HL-60 (cell line): ENCODE measurements around the gene PRKAB1.

Experiments
- CTCF ChIP-seq: IDR thresholded peaks from one replicate; pipeline ENCODE4 v1.5.1; 2011; ENCODE audit warnings: low read length, control low read depth, inconsistent platforms; ENCODE audit not compliant: insufficient read depth
- GABPA ChIP-seq: IDR thresholded peaks from 2 replicates; pipeline ENCODE4 v1.6.1; 2012; ENCODE audit warnings: low read depth

- TF ChIP-seq GABPA: no peak
- TF ChIP-seq CTCF: no peak
Measured at GRCh38 chr12:119676573-119676972, 8.6 kb downstream of the PRKAB1 start.
